Measurements from ENCODE around the gene COX15.

DNA sequence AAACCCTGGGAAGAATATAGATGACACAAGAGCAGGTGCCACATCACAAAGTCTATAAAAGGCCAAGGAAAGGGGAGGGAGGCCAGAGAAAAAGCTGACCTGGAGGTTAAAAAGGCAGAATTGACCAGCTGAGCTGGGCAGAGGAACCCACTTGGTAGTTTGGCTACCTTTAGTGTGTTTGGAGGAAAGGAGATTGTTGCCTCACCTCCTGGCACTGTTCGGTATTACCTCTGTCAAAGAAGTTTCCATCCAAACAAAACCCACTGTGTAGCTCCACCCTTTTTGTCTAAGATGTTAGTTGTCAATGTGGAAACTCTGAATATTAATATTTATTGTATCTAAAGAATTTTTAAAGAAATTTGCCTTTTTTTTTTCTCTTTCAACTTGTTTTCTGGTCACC, 49.2 kb downstream of the COX15 start:
- TF ChIP-seq, protein P1, sequence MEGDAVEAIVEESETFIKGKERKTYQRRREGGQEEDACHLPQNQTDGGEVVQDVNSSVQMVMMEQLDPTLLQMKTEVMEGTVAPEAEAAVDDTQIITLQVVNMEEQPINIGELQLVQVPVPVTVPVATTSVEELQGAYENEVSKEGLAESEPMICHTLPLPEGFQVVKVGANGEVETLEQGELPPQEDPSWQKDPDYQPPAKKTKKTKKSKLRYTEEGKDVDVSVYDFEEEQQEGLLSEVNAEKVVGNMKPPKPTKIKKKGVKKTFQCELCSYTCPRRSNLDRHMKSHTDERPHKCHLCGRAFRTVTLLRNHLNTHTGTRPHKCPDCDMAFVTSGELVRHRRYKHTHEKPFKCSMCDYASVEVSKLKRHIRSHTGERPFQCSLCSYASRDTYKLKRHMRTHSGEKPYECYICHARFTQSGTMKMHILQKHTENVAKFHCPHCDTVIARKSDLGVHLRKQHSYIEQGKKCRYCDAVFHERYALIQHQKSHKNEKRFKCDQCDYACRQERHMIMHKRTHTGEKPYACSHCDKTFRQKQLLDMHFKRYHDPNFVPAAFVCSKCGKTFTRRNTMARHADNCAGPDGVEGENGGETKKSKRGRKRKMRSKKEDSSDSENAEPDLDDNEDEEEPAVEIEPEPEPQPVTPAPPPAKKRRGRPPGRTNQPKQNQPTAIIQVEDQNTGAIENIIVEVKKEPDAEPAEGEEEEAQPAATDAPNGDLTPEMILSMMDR (IDR thresholded peaks at IDR 0.05; ENCODE audit: extremely low read depth in 1 of 2, insufficient read depth in 1 of 2, low read depth in 1 of 2, low read length in 2 of 2): no peak
- TF ChIP-seq GATA2 (IDR thresholded peaks at IDR 0.05; ENCODE audit: insufficient read depth, insufficient read length, low read depth, low read length): no peak
